WI38 (cell line): Measurements from ENCODE around the gene RNF43.

ENCODE experiments used
- H3K4me3 ChIP-seq: 2 replicates; pipeline ENCODE4 v1.5.1; 2011; ENCODE audit warnings: low read depth, mild to moderate bottlenecking, control low read depth, low read length
- CTCF ChIP-seq: IDR thresholded peaks from 2 replicates; pipeline ENCODE4 v1.5.1; 2012; ENCODE audit warnings: low read depth, mild to moderate bottlenecking, control low read depth, low read length

Gene RNF43

GRCh38 chr17:58417300-58418092 is at the start of gene RNF43:
TSS of gene RNF43 (minus strand) at chr17:58417534. CDS start at chr17:58415577, 1,957 bp downstream.
- TF ChIP-seq CTCF: peak; percentile 93
- peak within 1 kb of the TSS; percentile 39 for H3K4me3 ChIP-seq

- TF ChIP-seq CTCF: no peak
- no peak overlapping the region for H3K4me3 ChIP-seq
Measured at GRCh38 chr17:58455491-58455890, 38.2 kb upstream of the RNF43 start.

- no peak for TF ChIP-seq CTCF
- no peak overlapping the region for H3K4me3 ChIP-seq
Measured at GRCh38 chr17:58452738-58453137, 35.4 kb upstream of the RNF43 start.

GRCh38 chr17:58447039-58447975 is 30.0 kb upstream of the RNF43 start:
- H3K4me3 ChIP-seq: no peak overlapping the region
- peak; percentile 88 for TF ChIP-seq CTCF

GRCh38 chr17:58446086-58446485 is 28.8 kb upstream of the RNF43 start:
- TF ChIP-seq CTCF: no peak

GRCh38 chr17:58436805-58437239 is 19.5 kb upstream of the RNF43 start:
- no peak for TF ChIP-seq CTCF
- no peak overlapping the region for H3K4me3 ChIP-seq

More at GRCh38 chr17:58446086-58446485, 28.8 kb upstream of the RNF43 start:
- no peak overlapping the region for H3K4me3 ChIP-seq
